ENCODE data around the gene NSD1. TPM values are rescaled to one million over a fixed set of nuclear protein-coding genes. Genes with fewer than 3 reads are reported as not detected.

The NSD1 gene
- total and polyA plus RNA-seq, 2 of the 4 experiments (the other 2 are of a cell fraction), result 7.7 to 31.0 TPM

- Histone ChIP-seq H3K18ac (ENCODE audit: low read depth, low read length) (no peak overlapping the region), H2BK15ac (ENCODE audit: low read depth, low read length) (no peak overlapping the region), H3K79me1 (ENCODE audit: low read depth in 1 of 2, low read length in 2 of 2) (peaks cover 22 to 67% of the 10 kb centered on the region in 2 experiments), H3K23ac (ENCODE audit: low read depth, low read length) (no peak overlapping the region; the same call in 1 of the 2 replicates), H2AK5ac (ENCODE audit: low read depth, low read length) (no peak overlapping the region; the same call in 1 of the 2 replicates), H2AK9ac (replicated peaks; ENCODE audit: low read depth, low read length, poor library complexity) (no peak overlapping the region), H3K4me2 (ENCODE audit: low read depth, low read length) (no peak overlapping the region), H4K91ac (ENCODE audit: insufficient read depth, low read depth, low read length) (no peak overlapping the region), H2BK5ac (ENCODE audit: low read depth, low read length, poor library complexity, severe bottlenecking) (peak overlapping the region; percentile 71), H4K8ac (ENCODE audit: low read depth in 2 of 2, low read length in 2 of 2) (no peak overlapping the region), H3K14ac (replicated peaks; ENCODE audit: low read depth, low read length) (no peak overlapping the region), H3K4me3 (ENCODE audit: insufficient read depth, low read depth, low read length) (no peak overlapping the region), H3K4ac (ENCODE audit: low read depth, low read length) (peak overlapping the region; percentile 33; the same call in 1 of the 2 replicates), H3K9ac (ENCODE audit: low read depth, low read length) (no peak overlapping the region), H3K9me3 (ENCODE audit: control insufficient read depth, insufficient read depth, low read length) (no peaks in the 10 kb centered on the region), H2BK20ac (ENCODE audit: low read depth, low read length) (no peak overlapping the region), H3K36me3 (ENCODE audit: control insufficient read depth, insufficient read depth, low read length) (peaks cover 5% of the 10 kb centered on the region; the same call in 1 of the 2 replicates), H3K27ac (ENCODE audit: insufficient read depth, low read length) (no peak overlapping the region), H2AFZ (replicated peaks; ENCODE audit: low read length, poor library complexity) (no peak overlapping the region), H2BK120ac (ENCODE audit: low read depth, low read length) (no peak overlapping the region), H3K27me3 (ENCODE audit: control insufficient read depth, insufficient read depth, low read length) (no peaks in the 10 kb centered on the region), H3K56ac (ENCODE audit: extremely low read depth, insufficient read depth, low read length) (no peak overlapping the region), H3K4me1 (ENCODE audit: control insufficient read depth, insufficient read depth, low read length) (peaks cover 14% of the 10 kb centered on the region), H4K20me1 (ENCODE audit: insufficient read depth, low read length) (peaks cover 17% of the 10 kb centered on the region; the same call in 1 of the 2 replicates), H3K9me1 (ENCODE audit: insufficient read depth, low read length) (peaks cover 16% of the 10 kb centered on the region), H4K5ac (ENCODE audit: low read depth, low read length) (no peak overlapping the region)
- WGBS, 2 experiments (ENCODE audit: extremely low coverage in 2 of 2, insufficient read length in 1 of 2), result 100% methylated on average over 1 to 3 of the region's 11 CpGs
- no TSS peak for BruUV-seq (replicated peaks)
- in situ Hi-C loops (cut with MboI; ENCODE audit: low sequenced_read_pairs) (no loop called here), intact Hi-C loops (cut with micrococcal nuclease) (loop anchor here (5.0 kb wide), 1 partner anchor 39 kb away; no protein-coding TSS in a partner anchor), dilution Hi-C loops (cut with HindIII; ENCODE audit: low sequenced_read_pairs, unreplicated experiment) (no loop called here)
- POLR2A ChIA-PET (ENCODE audit: unreplicated experiment), result no interaction called here
- CTCF ChIA-PET, result no interaction called here
- ATAC-seq (ENCODE audit: low read depth) (no peak), DNase-seq (no peak)
- TF ChIP-seq CHD1 (IDR thresholded peaks at IDR 0.05; ENCODE audit: low read depth, low read length) (no peak), RAD21 (IDR thresholded peaks at IDR 0.05; ENCODE audit: low read length) (no peak), MAZ (IDR thresholded peaks at IDR 0.05; ENCODE audit: borderline replicate concordance, low read depth, low read length) (no peak), CEBPB (IDR thresholded peaks at IDR 0.05; ENCODE audit: low read depth, low read length) (no peak), MXI1 (IDR thresholded peaks at IDR 0.05; ENCODE audit: borderline replicate concordance, low read depth, low read length) (no peak), SMC3 (IDR thresholded peaks at IDR 0.05; ENCODE audit: low read depth, low read length) (no peak), FOS (IDR thresholded peaks at IDR 0.05; ENCODE audit: low read depth, low read length) (no peak), NFE2L2 (IDR thresholded peaks at IDR 0.05; ENCODE audit: low read depth, low read length) (no peak), ELK1 (IDR thresholded peaks at IDR 0.05; ENCODE audit: borderline replicate concordance, low read depth, low read length) (no peak), USF2 (IDR thresholded peaks at IDR 0.05; ENCODE audit: low read depth, low read length) (no peak), POLR2A (IDR thresholded peaks at IDR 0.05; ENCODE audit: low read depth, low read length) (no peak), RCOR1 (IDR thresholded peaks at IDR 0.05; ENCODE audit: insufficient replicate concordance, low read length) (no peak), MAFK (IDR thresholded peaks at IDR 0.05; ENCODE audit: low read depth, low read length) (no peak)
Observed at GRCh38 chr5:177231479-177232250, 98.1 kb downstream of the NSD1 start.

Measured in IMR-90 (cell line).